Endothelial cell of umbilical vein (primary cell): Measurements from ENCODE around the gene RNF19B. TPM values are rescaled to one million over a fixed set of nuclear protein-coding genes. Genes with fewer than 3 reads are reported as not detected.

Source experiments
- BruUV-seq: library from RNA; stranded (reverse); fragments of 400-500 nt; replicated peaks from 2 replicates; lab custom pipeline; 2021; lab: Mats Ljungman, UMichigan
- CTCF ChIA-PET: fragments of 300-600, 350-600 bp; sonication (Branson Sonifier 250); formaldehyde crosslinking; loops from one replicate; lab custom pipeline; 2021; ENCODE audit warnings: antibody characterized with exemption, inconsistent platforms; lab: Charles Lee
- POLR2A ChIA-PET: fragments of 300-600, 350-600 bp; sonication (Branson Sonifier 250); formaldehyde crosslinking; loops from one replicate; lab custom pipeline; 2021; ENCODE audit warnings: antibody characterized with exemption, inconsistent platforms; lab: Charles Lee
- DNase-seq: peaks from one replicate; pipeline ENCODE4 v3.0.0-alpha.2; 2011; ENCODE audit warnings: low read depth, low spot score
- FAIRE-seq: peaks from 2 replicates; lab custom pipeline; 2011; peaks lifted over from hg19 to GRCh38; lab: Jason Lieb, UNC
- H2AFZ ChIP-seq: 2 replicates; pipeline ENCODE4 v1.6.0; 2012; ENCODE audit warnings: low read depth, low read length, control low read depth, inconsistent platforms
- H3K27ac ChIP-seq: 2 replicates; pipeline ENCODE4 v1.5.1; 2011; ENCODE audit warnings: low read depth, mild to moderate bottlenecking, control low read depth, low read length, moderate library complexity; ENCODE audit not compliant: insufficient read depth
- H3K27me3 ChIP-seq, 2 experiments: 2 replicates each; pipeline versions ENCODE4 v1.6.0 to v1.6.1; 2011; ENCODE audit warnings: low read length in 2 of 2, mixed read lengths in 1 of 2; ENCODE audit not compliant: control insufficient read depth in 2 of 2, insufficient read depth in 2 of 2
- H3K36me3 ChIP-seq, 2 experiments: 2 replicates in 1 of 2; 3 replicates in 1 of 2; pipeline ENCODE4 v1.5.1; 2011; ENCODE audit warnings: low read length in 2 of 2, mild to moderate bottlenecking in 1 of 2, moderate library complexity in 1 of 2; ENCODE audit not compliant: control insufficient read depth in 2 of 2, insufficient read depth in 2 of 2; ENCODE audit errors: extremely low read depth in 1 of 2
- H3K4me1 ChIP-seq: 3 replicates; pipeline ENCODE4 v1.5.1; 2011; ENCODE audit warnings: mild to moderate bottlenecking, low read length; ENCODE audit not compliant: control insufficient read depth, insufficient read depth; ENCODE audit errors: extremely low read depth
- H3K4me2 ChIP-seq: 2 replicates; pipeline ENCODE4 v1.6.1; 2011; ENCODE audit warnings: low read length, control low read depth, mixed read lengths; ENCODE audit not compliant: insufficient read depth
- H3K4me3 ChIP-seq, 3 experiments: fragments of 200-600 bp in 1 of 3; sonication (generic), shearing (Covaris generic) in 1 of 3; replicated peaks in 1 of 3; 2 replicates each; pipeline ENCODE4 v1.5.1; 2011 to 2016; ENCODE audit warnings: control low read depth in 3 of 3, low read length in 3 of 3, mild to moderate bottlenecking in 2 of 3, inconsistent platforms in 1 of 3, low read depth in 1 of 3, moderate library complexity in 1 of 3; ENCODE audit not compliant: insufficient read depth in 1 of 3
- H3K79me2 ChIP-seq: 2 replicates; pipeline ENCODE4 v1.6.0; 2012; ENCODE audit warnings: low read length, inconsistent platforms; ENCODE audit not compliant: control insufficient read depth, insufficient read depth
- H3K9ac ChIP-seq: replicated peaks from 2 replicates; pipeline ENCODE3; 2011; ENCODE audit warnings: low read length, control low read depth; ENCODE audit not compliant: insufficient read depth; ENCODE audit errors: extremely low read depth
- H3K9me1 ChIP-seq: replicated peaks from 3 replicates; pipeline ENCODE4 v1.6.0; 2011; ENCODE audit warnings: mild to moderate bottlenecking, low read length; ENCODE audit not compliant: control insufficient read depth, insufficient read depth; ENCODE audit errors: extremely low read depth
- H3K9me3 ChIP-seq: replicated peaks from 2 replicates; pipeline ENCODE4 v1.5.1; 2012; ENCODE audit warnings: low read length, inconsistent platforms; ENCODE audit not compliant: control insufficient read depth, insufficient read depth
- H4K20me1 ChIP-seq: replicated peaks from 2 replicates; pipeline ENCODE3; 2011; ENCODE audit warnings: mild to moderate bottlenecking, low read length; ENCODE audit not compliant: control insufficient read depth, insufficient read depth; ENCODE audit errors: extremely low read depth
- EZH2 ChIP-seq: IDR thresholded peaks from 2 replicates; pipeline ENCODE4 v1.6.1; 2012; ENCODE audit warnings: borderline replicate concordance, low read depth, mild to moderate bottlenecking, moderate library complexity, low read length, inconsistent platforms; ENCODE audit not compliant: severe bottlenecking
- FOS ChIP-seq: IDR thresholded peaks from 2 replicates; pipeline ENCODE4 v1.6.1; 2011; ENCODE audit warnings: mild to moderate bottlenecking, low read length, moderate library complexity, borderline replicate concordance; ENCODE audit not compliant: insufficient read depth
- GATA2 ChIP-seq: IDR thresholded peaks from 2 replicates; pipeline ENCODE4 v1.7.0; 2011; ENCODE audit warnings: low read depth, mild to moderate bottlenecking, moderate library complexity, mixed read lengths, low read length; ENCODE audit not compliant: insufficient read length, insufficient read depth
- JUN ChIP-seq: IDR thresholded peaks from 2 replicates; pipeline ENCODE4 v1.6.1; 2011; ENCODE audit warnings: borderline replicate concordance, low read depth; ENCODE audit not compliant: insufficient read length, insufficient read depth
- MYC ChIP-seq: IDR thresholded peaks from one replicate; pipeline ENCODE4 v1.6.1; 2011; ENCODE audit warnings: mild to moderate bottlenecking, low read depth, low read length
- POLR2A ChIP-seq: IDR thresholded peaks from 2 replicates; pipeline ENCODE4 v1.6.1; 2012; ENCODE audit warnings: low read depth, mild to moderate bottlenecking, control low read depth, low read length
- POLR2AphosphoS5 ChIP-seq: IDR thresholded peaks from 2 replicates; pipeline ENCODE4 v1.6.1; 2012; ENCODE audit warnings: low read depth, mild to moderate bottlenecking, control low read depth, low read length, moderate library complexity; ENCODE audit not compliant: insufficient read depth
- dilution Hi-C: fragments of 300-500 bp; cut with MboI; formaldehyde crosslinking; loops from one replicate; pipeline ENCODE4 v1.15.0; 2019; ENCODE audit warnings: low sequenced_read_pairs; ENCODE audit not compliant: extremely low pct_ligation_motif_present
- intact Hi-C: fragments of 100-400 bp; cut with micrococcal nuclease; formaldehyde crosslinking; loops from one replicate; pipeline ENCODE4 v1.10.0; 2022
- polyA plus RNA-seq, 4 experiments: library from polyadenylated mRNA; depleted of rRNA in 3 of 4; stranded (reverse) in 3 of 4; unstranded in 1 of 4; fragments of >200 nt; gene quantifications; 2 replicates each; pipeline versions ENCODE4 v1.2.1 to v1.2.3, GENCODE V29; 2011 to 2012; ENCODE audit warnings: missing spikeins in 1 of 4
- total RNA-seq: library from RNA; stranded (reverse); gene quantifications from 2 replicates; pipeline ENCODE4 v1.2.3, GENCODE V29; 2021
- TF ChIP-seq, protein P1 (sequence below), 2 donors: IDR thresholded peaks; 1 replicate in 1 of 2; 2 replicates in 1 of 2; pipeline ENCODE4 v1.5.1; 2011; ENCODE audit warnings: low read length in 2 of 2, mild to moderate bottlenecking in 2 of 2, moderate library complexity in 2 of 2, control low read depth in 1 of 2, inconsistent platforms in 1 of 2, low read depth in 1 of 2; ENCODE audit not compliant: insufficient read depth in 1 of 2; ENCODE audit errors: extremely low read depth in 1 of 2
- TF ChIP-seq, protein P2 (sequence below): IDR thresholded peaks from 2 replicates; pipeline ENCODE4 v1.6.1; 2011; ENCODE audit not compliant: insufficient read depth, insufficient read length

The RNF19B gene
- total and polyA plus RNA-seq, 2 donors (not counting 3 experiments of a cell fraction or from before 2014, with no cell fraction given): 19.2 to 25.6 TPM

DNA sequence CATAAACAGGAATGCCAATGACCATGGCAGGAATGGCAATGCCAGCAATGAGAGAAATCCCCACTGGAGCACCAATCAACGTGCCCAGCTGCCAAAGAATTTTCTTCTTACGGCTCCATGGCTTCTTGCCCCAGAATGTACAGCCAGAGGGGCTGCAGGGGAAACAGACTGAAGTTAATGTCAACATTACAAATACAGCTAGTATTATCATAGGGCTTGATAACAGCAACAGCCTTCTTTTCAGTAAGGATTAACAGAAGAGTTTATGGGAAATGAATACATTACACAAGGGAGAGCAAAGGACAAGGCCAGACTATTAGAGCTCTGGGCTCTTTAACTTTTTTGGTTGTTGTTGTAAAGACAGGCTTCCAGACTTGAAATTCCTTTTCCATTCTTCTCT lies 18.2 kb downstream of the RNF19B start:
- Histone ChIP-seq H3K27ac (no peak overlapping the region), H3K9me1 (no peaks in the 10 kb centered on the region), H3K4me2 (no peak overlapping the region), H3K79me2 (peaks cover 37% of the 10 kb centered on the region), H3K27me3 (no peaks in the 10 kb centered on the region), H2AFZ (no peak overlapping the region), H3K4me1 (peaks cover 11% of the 10 kb centered on the region), H3K4me3 (no peak overlapping the region), H3K36me3 (peaks cover 16 to 18% of the 10 kb centered on the region in 2 experiments), H3K9me3 (no peaks in the 10 kb centered on the region), H3K9ac (no peak overlapping the region), H4K20me1 (no peaks in the 10 kb centered on the region)
- intact Hi-C loops (no loop called here), dilution Hi-C loops (loop anchor here (10.0 kb wide), 1 partner anchor 58 kb away; no protein-coding TSS in a partner anchor)
- FAIRE-seq (no peak), DNase-seq (peak; percentile 33)
- no TSS peak for BruUV-seq
- no peak for TF ChIP-seq MYC
- no peak for TF ChIP-seq JUN
- TF ChIP-seq EZH2: no peak
- TF ChIP-seq FOS: no peak
- TF ChIP-seq, protein P1, sequence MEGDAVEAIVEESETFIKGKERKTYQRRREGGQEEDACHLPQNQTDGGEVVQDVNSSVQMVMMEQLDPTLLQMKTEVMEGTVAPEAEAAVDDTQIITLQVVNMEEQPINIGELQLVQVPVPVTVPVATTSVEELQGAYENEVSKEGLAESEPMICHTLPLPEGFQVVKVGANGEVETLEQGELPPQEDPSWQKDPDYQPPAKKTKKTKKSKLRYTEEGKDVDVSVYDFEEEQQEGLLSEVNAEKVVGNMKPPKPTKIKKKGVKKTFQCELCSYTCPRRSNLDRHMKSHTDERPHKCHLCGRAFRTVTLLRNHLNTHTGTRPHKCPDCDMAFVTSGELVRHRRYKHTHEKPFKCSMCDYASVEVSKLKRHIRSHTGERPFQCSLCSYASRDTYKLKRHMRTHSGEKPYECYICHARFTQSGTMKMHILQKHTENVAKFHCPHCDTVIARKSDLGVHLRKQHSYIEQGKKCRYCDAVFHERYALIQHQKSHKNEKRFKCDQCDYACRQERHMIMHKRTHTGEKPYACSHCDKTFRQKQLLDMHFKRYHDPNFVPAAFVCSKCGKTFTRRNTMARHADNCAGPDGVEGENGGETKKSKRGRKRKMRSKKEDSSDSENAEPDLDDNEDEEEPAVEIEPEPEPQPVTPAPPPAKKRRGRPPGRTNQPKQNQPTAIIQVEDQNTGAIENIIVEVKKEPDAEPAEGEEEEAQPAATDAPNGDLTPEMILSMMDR (IDR thresholded peaks at IDR 0.05; ENCODE audit: extremely low read depth in 1 of 2, insufficient read depth in 1 of 2, low read depth in 1 of 2, low read length in 2 of 2): no peak
- no peak for TF ChIP-seq POLR2A
- TF ChIP-seq, protein P2, sequence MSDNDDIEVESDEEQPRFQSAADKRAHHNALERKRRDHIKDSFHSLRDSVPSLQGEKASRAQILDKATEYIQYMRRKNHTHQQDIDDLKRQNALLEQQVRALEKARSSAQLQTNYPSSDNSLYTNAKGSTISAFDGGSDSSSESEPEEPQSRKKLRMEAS: no peak
- no peak for TF ChIP-seq GATA2
- no peak for TF ChIP-seq POLR2AphosphoS5
- ChIA-PET POLR2A (no interaction called here), CTCF (interaction anchor here (1.0 to 1.4 kb wide), 3 partner anchors 12 to 61 kb away, joined by 3 to 5 read pairs (median 4); no protein-coding TSS in a partner anchor)
